HepG2 (cell line): ENCODE results near the gene ETV6.

Experiments
- ZBTB8A ChIP-seq: sonication (generic); formaldehyde crosslinking; IDR thresholded peaks from 2 replicates; pipeline ENCODE4 v1.4.0; 2020; ENCODE audit warnings: mild to moderate bottlenecking, low read depth, missing genetic modification reagents, borderline replicate concordance
- ZNF451 ChIP-seq: sonication (generic); formaldehyde crosslinking; IDR thresholded peaks from 2 replicates; pipeline ENCODE4 v1.5.0; 2020; ENCODE audit warnings: mild to moderate bottlenecking, missing genetic modification reagents

GRCh38 chr12:11861864-11862600, 212.6 kb downstream of the ETV6 start:
- no peak for TF ChIP-seq ZBTB8A (CRISPR knock-in tag)
- TF ChIP-seq ZNF451 (CRISPR knock-in tag): no peak
